K562 (cell line): Measurements from ENCODE around the gene CAPN2. TPM values are rescaled to one million over a fixed set of nuclear protein-coding genes. Genes with fewer than 3 reads are reported as not detected.

Experiments used
- E2F8 ChIP-seq: fragments of 450-650 bp; IDR thresholded peaks from 2 replicates; pipeline ENCODE4 v1.7.1; 2018; ENCODE audit warnings: mild to moderate bottlenecking, low read depth; ENCODE audit not compliant: partially characterized antibody
- ETV5 ChIP-seq: sonication (generic); formaldehyde crosslinking; IDR thresholded peaks from 2 replicates; pipeline ENCODE4 v1.4.0; 2020; ENCODE audit warnings: low read depth, mild to moderate bottlenecking, missing genetic modification reagents
- MEF2A ChIP-seq: IDR thresholded peaks from 2 replicates; pipeline ENCODE4 v1.6.1; 2011; ENCODE audit warnings: low read depth, mild to moderate bottlenecking, low read length, moderate library complexity; ENCODE audit not compliant: control insufficient read depth
- NCOA2 ChIP-seq, 2 experiments: fragments of 450-650 bp; IDR thresholded peaks; 2 replicates each; pipeline ENCODE4 v1.6.1; 2018; ENCODE audit warnings: mild to moderate bottlenecking in 2 of 2, moderate library complexity in 1 of 2; ENCODE audit not compliant: partially characterized antibody in 2 of 2
- NONO ChIP-seq, 2 experiments: fragments of 200-400 bp in 1 of 2; fragments of 450-650 bp in 1 of 2; formaldehyde crosslinking in 1 of 2; IDR thresholded peaks; 2 replicates each; pipeline ENCODE4 v1.6.1; 2017; ENCODE audit warnings: low read depth in 2 of 2, mild to moderate bottlenecking in 2 of 2, moderate library complexity in 2 of 2, low read length in 1 of 2
- PCBP1 ChIP-seq: fragments of 200-400 bp; formaldehyde crosslinking; IDR thresholded peaks from 2 replicates; pipeline ENCODE4 v1.6.1; 2018; ENCODE audit warnings: mild to moderate bottlenecking, low read depth, low read length; ENCODE audit not compliant: poor library complexity, severe bottlenecking
- SLC30A9 ChIP-seq: fragments of 250-450 bp; sonication (Bioruptor Pico); IDR thresholded peaks from 2 replicates; pipeline ENCODE4 v1.8.0; 2022; ENCODE audit warnings: mild to moderate bottlenecking, moderate library complexity
- ZBTB43 ChIP-seq: sonication (generic); formaldehyde crosslinking; IDR thresholded peaks from 2 replicates; pipeline ENCODE4 v1.8.0; 2023; ENCODE audit warnings: mild to moderate bottlenecking, missing genetic modification reagents
- ZBTB8A ChIP-seq: fragments of 450-650 bp; IDR thresholded peaks from 2 replicates; pipeline ENCODE4 v1.6.1; 2018; ENCODE audit warnings: mild to moderate bottlenecking, moderate library complexity; ENCODE audit not compliant: partially characterized antibody
- ZNF274 ChIP-seq: IDR thresholded peaks from 2 replicates; pipeline ENCODE4 v1.6.1; 2011; ENCODE audit warnings: low read depth, mild to moderate bottlenecking, low read length, moderate library complexity, borderline replicate concordance
- ZNF407 ChIP-seq: fragments of 450-650 bp; IDR thresholded peaks from 2 replicates; pipeline ENCODE4 v1.6.1; 2016; ENCODE audit warnings: low read depth
- ZNF449 ChIP-seq: fragments of 250-450 bp; sonication (Bioruptor Pico); IDR thresholded peaks from 2 replicates; pipeline ENCODE4 v1.8.0; 2022; ENCODE audit warnings: moderate library complexity, mild to moderate bottlenecking, inconsistent platforms
- polyA plus RNA-seq, 8 experiments: library from polyadenylated mRNA; depleted of rRNA in 4 of 8; stranded (reverse) in 5 of 8; unstranded in 3 of 8; fragments of >200 nt; fragmentation: Nextera tagmentation in 2 of 8; fragmentation: Illumina TruSeq in 1 of 8; extraction: Ambion mirVana in 2 of 8; extraction: Trizol in 1 of 8; gene quantifications; 2 replicates each; pipeline versions ENCODE4 v1.2.1 to v1.2.3, GENCODE V29; 2011 to 2014; ENCODE audit warnings: inconsistent platforms in 1 of 8, missing spikeins in 1 of 8
- total RNA-seq, 7 experiments: library from RNA; depleted of rRNA in 6 of 7; stranded (reverse); fragments of >200 nt in 6 of 7; fragmentation: Illumina TruSeq in 2 of 7; extraction: Trizol in 2 of 7; gene quantifications; 2 replicates each; pipeline versions ENCODE4 v1.2.1 to v1.2.3, GENCODE V29; 2011 to 2021; ENCODE audit warnings: low replicate concordance in 1 of 7

CAPN2 gene
- total and polyA plus RNA-seq, 9 of the 15 experiments (the other 6 are each of a cell fraction or from before 2014, with no cell fraction given): 24.6 to 157 (median 101) TPM

DNA sequence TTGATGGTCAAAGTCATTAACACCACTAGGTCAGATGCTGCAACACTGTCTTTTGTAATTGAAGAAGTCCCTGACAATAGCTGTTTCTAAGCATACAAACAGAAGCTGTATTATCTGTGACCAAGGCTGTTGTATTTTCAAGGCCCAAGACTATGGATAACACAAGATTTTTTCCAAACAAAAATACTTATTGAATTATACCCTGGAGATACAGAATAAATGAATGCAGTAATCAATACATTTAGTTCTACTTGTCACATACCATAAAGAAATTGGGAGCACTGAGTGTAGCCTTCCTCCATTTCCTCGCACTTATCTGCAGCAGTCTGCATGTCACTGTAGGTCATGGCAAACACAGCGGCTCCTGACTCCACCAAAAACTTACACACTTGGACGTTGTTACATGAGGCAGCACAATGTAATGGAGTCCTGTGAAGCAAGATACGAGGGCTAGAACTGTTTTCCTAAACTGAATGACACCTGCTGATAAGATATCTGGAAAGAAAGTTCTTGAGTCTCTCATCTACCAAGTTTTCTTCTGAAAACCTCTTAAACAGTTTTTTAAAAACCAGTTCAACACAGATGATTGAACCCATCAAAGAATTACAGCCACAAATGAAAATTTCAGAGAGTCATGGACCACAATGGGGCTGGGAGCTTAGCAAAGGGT, 76.5 kb downstream of the CAPN2 start (continued):
- no peak for TF ChIP-seq ZNF407
- peak; percentile 57; the same call in 1 of the 2 replicates for TF ChIP-seq ZNF274
- peak; percentile 73; the same call in 1 of the 2 replicates for TF ChIP-seq ZNF449
- no peak for TF ChIP-seq E2F8
- no peak for TF ChIP-seq ZBTB8A
- TF ChIP-seq ZBTB43 (CRISPR knock-in tag): no peak; the same call in 1 of the 2 replicates
- TF ChIP-seq ETV5 (CRISPR knock-in tag): no peak
- TF ChIP-seq NCOA2 (IDR thresholded peaks at IDR 0.05; ENCODE audit: partially characterized antibody in 2 of 2): peak; percentile 80 to 89
- TF ChIP-seq PCBP1: no peak
- 0 out of 2 replicates have a peak, but pooled peaks have one; percentile 12 for TF ChIP-seq MEF2A
- TF ChIP-seq SLC30A9 (CRISPR knock-in tag): no peak
- peak in 1 of 2 experiments; percentile 89; a peak in 3 of 4 replicates for TF ChIP-seq NONO (IDR thresholded peaks at IDR 0.05; ENCODE audit: low read depth in 2 of 2, low read length in 1 of 2)
